ENCODE data around the gene GNA15. TPM values are rescaled to one million over a fixed set of nuclear protein-coding genes. Genes with fewer than 3 reads are reported as not detected.

Gene GNA15
- total RNA-seq, 2 experiments from 2014 or later, result 7.5 to 7.8 TPM

DNA sequence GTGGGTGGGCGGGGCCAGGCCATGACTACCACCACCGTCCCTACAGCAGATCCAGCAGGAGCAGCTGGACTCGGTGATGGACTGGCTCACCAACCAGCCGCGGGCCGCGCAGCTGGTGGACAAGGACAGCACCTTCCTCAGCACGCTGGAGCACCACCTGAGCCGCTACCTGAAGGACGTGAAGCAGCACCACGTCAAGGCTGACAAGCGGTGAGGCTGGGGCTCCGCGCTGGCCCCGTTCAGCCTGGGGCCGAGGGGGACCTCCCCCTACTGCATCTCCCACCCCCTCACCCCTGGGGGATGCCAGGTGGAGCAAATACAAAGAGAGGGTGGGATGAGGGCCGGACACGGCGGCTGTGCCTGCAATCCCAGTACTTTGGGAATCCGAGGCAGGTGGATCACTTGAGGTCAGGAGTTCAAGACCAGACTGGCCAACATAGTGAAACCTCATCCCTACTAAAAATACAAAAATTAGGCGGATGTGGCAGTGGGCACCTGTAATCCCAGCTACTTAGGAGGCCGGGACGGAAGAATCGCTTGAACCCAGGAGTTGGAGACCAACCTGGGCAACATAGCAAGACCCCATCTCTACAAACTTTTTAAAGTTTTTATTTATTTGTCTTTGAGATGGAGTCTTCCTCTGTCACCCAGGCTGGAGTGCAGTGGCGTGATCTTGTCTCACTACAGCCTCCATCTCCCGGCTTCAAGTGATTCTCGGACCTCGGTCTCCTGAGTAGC lies 70.6 kb downstream of the GNA15 start:
- peaks cover 1% of the 10 kb centered on the region for H3K4me1 Mint-ChIP-seq
- DNase-seq, result no peak
- H3K4me3 Mint-ChIP-seq, result no peak overlapping the region
- no peak overlapping the region for H3K27ac Mint-ChIP-seq
- no peaks in the 10 kb centered on the region for H3K9me3 Mint-ChIP-seq
- H3K36me3 Mint-ChIP-seq, result no peaks in the 10 kb centered on the region
- no peaks in the 10 kb centered on the region for H3K27me3 Mint-ChIP-seq

DNA sequence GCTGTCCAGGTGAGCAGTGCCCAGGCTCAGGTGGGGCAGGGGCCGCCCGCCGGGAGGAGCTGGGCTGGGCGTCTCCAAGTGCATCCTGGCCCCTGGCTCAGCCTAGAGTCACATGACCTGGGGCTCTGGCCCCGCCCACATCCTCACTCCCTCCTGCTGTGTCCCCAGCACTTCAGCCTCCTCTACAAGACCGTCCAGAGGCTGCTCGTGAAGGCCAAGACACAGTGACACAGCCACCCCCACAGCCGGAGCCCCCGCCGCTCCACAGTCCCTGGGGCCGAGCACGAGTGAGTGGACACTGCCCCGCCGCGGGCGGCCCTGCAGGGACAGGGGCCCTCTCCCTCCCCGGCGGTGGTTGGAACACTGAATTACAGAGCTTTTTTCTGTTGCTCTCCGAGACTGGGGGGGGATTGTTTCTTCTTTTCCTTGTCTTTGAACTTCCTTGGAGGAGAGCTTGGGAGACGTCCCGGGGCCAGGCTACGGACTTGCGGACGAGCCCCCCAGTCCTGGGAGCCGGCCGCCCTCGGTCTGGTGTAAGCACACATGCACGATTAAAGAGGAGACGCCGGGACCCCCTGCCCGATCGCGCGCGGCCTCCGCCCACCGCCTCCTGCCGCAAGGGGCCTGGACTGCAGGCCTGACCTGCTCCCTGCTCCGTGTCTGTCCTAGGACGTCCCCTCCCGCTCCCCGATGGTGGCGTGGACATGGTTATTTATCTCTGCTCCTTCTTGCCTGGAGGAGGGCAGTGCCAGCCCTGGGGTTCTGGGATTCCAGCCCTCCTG lies 71.8 kb downstream of the GNA15 start:
- DNase-seq, result no peak
- no peaks in the 10 kb centered on the region for H3K27me3 Mint-ChIP-seq
- H3K27ac Mint-ChIP-seq, result no peak overlapping the region

DNA sequence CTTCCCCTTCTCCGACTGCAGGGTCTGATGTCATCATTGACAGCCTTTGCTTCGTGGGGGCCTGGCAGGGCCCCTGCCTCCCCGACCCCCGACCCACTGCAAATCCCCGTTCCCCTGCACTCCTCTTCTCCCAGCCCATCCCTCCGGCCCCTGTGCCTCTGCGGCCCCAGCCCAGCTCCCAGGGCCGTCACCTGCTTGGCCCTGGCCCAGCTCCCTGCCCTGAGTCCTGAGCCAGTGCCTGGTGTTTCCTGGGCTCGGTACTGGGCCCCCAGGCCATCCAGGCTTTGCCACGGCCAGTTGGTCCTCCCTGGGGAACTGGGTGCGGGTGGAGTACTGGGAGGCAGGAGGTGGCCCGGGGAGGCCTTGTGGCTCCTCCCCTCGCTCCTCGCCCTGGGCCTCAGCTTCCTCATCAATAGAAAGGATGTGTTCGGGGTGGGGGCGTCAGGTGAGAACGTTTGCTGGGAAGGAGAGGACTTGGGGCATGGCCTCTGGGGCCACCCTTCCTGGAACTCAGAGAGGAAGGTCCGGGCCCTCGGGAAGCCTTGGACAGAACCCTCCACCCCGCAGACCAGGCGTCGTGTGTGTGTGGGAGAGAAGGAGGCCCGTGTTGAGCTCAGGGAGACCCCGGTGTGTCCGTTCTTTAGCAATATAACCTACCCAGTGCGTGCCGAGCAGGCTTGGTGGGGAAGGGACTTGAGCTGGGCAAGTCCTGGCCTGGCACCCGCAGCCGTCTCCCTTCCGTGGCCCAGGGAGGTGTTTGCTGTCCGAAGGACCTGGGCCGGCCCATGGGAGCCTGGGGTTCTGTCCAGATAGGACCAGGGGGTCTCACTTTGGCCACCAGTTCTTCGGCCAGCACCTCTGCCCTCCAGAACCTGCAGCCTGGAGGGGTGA lies 72.7 kb downstream of the GNA15 start:
- Mint-ChIP-seq H3K4me1 (peaks cover 1% of the 10 kb centered on the region), H3K27ac (no peak overlapping the region), H3K4me3 (no peak overlapping the region), H3K36me3 (no peaks in the 10 kb centered on the region), H3K27me3 (no peaks in the 10 kb centered on the region), H3K9me3 (no peaks in the 10 kb centered on the region)
- no peak for DNase-seq

More for the DNA sequence above, 71.8 kb downstream of the GNA15 start:
- H3K36me3 Mint-ChIP-seq, result no peaks in the 10 kb centered on the region
- no peak overlapping the region for H3K4me3 Mint-ChIP-seq
- peaks cover 1% of the 10 kb centered on the region for H3K4me1 Mint-ChIP-seq
- H3K9me3 Mint-ChIP-seq, result no peaks in the 10 kb centered on the region

DNA sequence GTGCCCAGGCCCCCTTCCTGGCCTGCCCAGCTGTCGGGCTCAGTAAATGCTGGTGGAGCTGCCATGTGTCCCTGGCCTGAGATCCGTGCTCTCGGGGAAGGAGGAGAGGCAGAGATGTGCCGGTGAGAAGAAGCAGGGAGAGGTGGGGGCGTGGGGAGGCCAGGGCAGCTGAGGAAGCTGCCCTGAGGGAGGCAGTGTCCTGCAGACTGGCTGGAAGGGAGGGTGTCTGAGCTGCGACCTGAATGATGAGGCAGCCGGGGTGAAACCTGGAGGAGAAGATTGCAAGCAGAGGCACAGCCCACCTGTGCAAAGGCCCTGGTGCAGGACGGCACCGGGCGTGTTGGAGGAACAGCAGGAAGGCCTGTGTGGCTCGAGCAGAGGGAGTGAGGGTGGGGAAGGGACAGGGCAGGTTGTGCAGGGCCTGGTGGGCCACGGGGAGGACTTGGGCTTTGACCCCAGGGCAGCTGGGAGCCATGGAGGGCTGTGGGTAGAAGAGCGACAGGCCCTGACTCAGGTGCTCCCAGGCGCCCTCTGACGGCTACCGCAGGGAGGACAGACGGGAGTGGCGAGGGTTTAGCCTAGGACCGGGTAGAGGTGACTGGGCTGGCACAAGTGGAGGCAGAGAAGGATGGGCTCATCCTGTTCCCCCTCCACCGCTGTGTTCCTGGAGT lies 74.6 kb downstream of the GNA15 start:
- peak; percentile 73 for DNase-seq
- Mint-ChIP-seq H3K4me3 (no peak overlapping the region), H3K27me3 (no peaks in the 10 kb centered on the region), H3K36me3 (no peaks in the 10 kb centered on the region), H3K4me1 (peaks cover 1% of the 10 kb centered on the region), H3K27ac (peak overlapping the region; percentile 34), H3K9me3 (no peaks in the 10 kb centered on the region)

DNA sequence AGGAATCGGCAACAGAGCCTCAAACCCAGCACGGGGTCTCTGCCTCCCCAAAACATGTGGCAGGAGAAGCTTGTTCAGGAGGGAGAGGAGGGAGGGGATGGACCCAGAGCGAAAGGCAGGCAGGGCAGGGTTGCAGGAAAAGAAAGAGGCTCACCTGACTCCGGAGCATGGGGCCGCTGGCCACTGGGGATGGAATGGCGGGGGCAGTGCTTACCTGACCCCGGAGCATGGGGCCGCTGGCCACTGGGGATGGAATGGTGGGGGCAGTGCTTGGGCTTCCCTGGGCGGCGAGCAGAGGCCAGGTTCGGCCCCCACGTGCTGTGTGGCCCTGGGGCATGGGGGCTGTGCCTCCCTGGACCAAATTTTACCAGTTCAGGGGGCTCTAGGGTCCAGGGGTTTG lies 75.4 kb downstream of the GNA15 start:
- DNase-seq, result no peak

DNA sequence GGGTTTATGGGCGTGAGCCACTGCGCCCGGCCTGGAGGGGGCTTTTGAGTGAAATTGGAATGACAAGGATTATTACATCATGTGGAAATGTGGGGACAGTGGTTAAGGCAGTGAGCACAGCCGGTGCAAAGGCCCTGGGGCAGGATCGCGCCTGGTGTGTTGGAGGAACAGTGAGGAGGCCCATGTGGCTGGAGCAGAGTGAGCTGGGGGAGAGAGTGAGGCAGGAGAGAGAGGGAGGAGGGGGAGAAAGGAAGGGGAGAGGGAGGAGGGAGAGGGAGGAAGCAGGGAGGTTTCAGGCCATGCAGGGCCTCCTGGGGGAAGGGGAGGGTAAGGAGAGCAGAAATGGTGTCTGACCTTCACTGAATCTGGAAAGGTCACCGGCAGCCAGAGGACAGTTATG lies 77.3 kb downstream of the GNA15 start:
- Mint-ChIP-seq H3K36me3 (peaks cover 4% of the 10 kb centered on the region), H3K4me3 (no peak overlapping the region), H3K4me1 (peaks cover 1% of the 10 kb centered on the region), H3K27ac (peak overlapping the region; percentile 10), H3K9me3 (no peaks in the 10 kb centered on the region), H3K27me3 (no peaks in the 10 kb centered on the region)
- no peak for DNase-seq

More for the DNA sequence above, 75.4 kb downstream of the GNA15 start:
- H3K9me3 Mint-ChIP-seq, result no peaks in the 10 kb centered on the region
- H3K36me3 Mint-ChIP-seq, result no peaks in the 10 kb centered on the region
- H3K4me3 Mint-ChIP-seq, result no peak overlapping the region
- peaks cover 1% of the 10 kb centered on the region for H3K4me1 Mint-ChIP-seq
- no peak overlapping the region for H3K27ac Mint-ChIP-seq
- H3K27me3 Mint-ChIP-seq, result no peaks in the 10 kb centered on the region

Other genes starting within 250 kb of the GNA15 start
- gene ZNF57, start 235.1 kb upstream of the GNA15 start, total RNA-seq, result 1 to 10 TPM; 4.2 to 5.3 TPM
- gene ZNF77, start 191.1 kb upstream of the GNA15 start, total RNA-seq, result 1 to 10 TPM; 3.4 to 3.5 TPM
- 1 to 10 TPM; 2.4 to 3.2 TPM for gene TLE6, start 158.5 kb upstream of the GNA15 start, total RNA-seq
- 1 to 10 TPM; 1.4 to 2.3 TPM for gene TLE2, start 106.8 kb upstream of the GNA15 start, total RNA-seq
- 100 to 1,000 TPM; 221 to 222 TPM for gene TLE5, start 73.5 kb upstream of the GNA15 start, total RNA-seq
- 1 to 10 TPM; 4.5 to 4.6 TPM for gene GNA11, start 41.7 kb upstream of the GNA15 start, total RNA-seq
- gene S1PR4, start 42.7 kb downstream of the GNA15 start, total RNA-seq, result 10 to 100 TPM; 37.5 to 42.7 TPM
- gene NCLN, start 49.9 kb downstream of the GNA15 start, total RNA-seq, result 10 to 100 TPM; 86.5 to 91.3 TPM
- gene CELF5, start 88.6 kb downstream of the GNA15 start, total RNA-seq, result under 1 TPM; 0.16 to 0.29 TPM
- gene NFIC, start 230.6 kb downstream of the GNA15 start, total RNA-seq, result 10 to 100 TPM; 19.0 to 19.5 TPM

Data from activated naive CD8-positive, alpha-beta T cell treated with anti-CD3 and anti-CD28 coated beads for 36 hours (primary cell).